AG09309 (cell line): ENCODE measurements around the gene DGKH.

Source experiments
- DNase-seq: peaks from one replicate; pipeline ENCODE4 v3.0.0-alpha.2; 2010; ENCODE audit warnings: low read depth
- H3K4me3 ChIP-seq: 2 replicates; pipeline ENCODE4 v1.5.1; 2011; ENCODE audit warnings: mild to moderate bottlenecking, low read depth, low read length, moderate library complexity; ENCODE audit not compliant: control insufficient read depth
- CTCF ChIP-seq: IDR thresholded peaks from 2 replicates; pipeline ENCODE4 v1.5.1; 2011; ENCODE audit warnings: mild to moderate bottlenecking, low read depth, low read length, inconsistent platforms; ENCODE audit not compliant: insufficient read depth, control insufficient read depth; ENCODE audit errors: missing control alignments

Gene DGKH

DNA sequence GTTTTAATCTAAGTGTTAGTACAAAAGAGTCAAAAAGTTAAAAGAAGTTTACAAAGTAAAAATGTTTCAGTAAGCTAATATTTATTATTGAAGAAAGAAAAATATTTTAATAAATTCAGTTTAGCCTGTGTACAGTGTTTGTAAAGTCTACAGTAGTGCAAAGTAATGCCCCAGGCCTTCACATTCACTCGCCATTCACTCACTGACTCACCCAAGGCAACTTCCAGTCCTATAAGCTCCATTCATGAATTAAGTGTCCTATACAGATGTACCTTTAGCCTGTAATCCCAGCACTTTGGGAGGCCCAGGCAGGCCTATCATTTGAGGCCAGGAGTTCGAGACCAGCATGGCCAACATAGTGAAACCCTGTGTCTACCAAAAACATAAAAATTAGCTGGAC lies 199.4 kb downstream of the DGKH start:
- no peak for TF ChIP-seq CTCF
- DNase-seq, result no peak
- H3K4me3 ChIP-seq, result no peak overlapping the region

DNA sequence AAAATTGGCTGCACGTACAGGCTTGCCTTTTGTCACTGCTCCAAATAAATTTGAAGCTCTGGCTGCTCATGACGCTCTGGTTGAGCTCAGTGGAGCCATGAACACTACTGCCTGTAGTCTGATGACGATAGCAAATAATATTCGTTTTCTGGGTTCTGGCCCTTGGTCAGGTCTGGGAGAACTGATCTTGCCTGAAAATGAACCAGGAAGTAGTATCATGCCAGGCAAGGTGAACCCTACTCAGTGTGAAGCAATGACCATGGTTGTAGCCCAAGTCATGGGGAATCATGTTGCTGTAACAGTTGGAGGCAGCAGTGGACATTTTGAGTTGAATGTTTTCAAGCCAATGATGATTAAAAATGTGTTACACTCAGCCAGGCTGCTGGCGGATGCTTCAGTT lies 207.4 kb downstream of the DGKH start:
- no peak overlapping the region for H3K4me3 ChIP-seq
- DNase-seq, result no peak
- no peak for TF ChIP-seq CTCF

- DNase-seq, result no peak
- no peak for TF ChIP-seq CTCF
Observed at GRCh38 chr13:42258747-42259146, 210.3 kb downstream of the DGKH start.

DNA sequence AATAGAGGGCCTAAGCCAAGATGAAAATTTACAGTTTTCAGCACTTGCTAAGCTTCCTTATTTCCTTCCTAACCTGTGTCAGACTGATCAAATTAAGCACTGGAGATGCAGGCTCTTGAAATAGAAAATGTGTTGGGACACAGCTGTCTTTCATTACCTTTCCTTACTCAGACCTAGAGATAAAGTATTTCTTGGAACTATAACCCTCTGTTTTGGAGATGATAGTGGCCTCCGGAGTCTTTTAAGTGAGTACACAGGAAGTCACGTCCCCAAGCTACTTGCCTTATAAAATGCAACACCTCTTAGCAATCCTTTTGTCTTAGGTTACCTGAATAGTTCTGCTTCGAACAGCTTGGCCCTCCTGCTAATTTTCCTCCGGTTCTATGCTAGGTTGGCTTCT lies 211.1 kb downstream of the DGKH start:
- no peak overlapping the region for H3K4me3 ChIP-seq
- DNase-seq, result no peak
- TF ChIP-seq CTCF, result no peak

More at GRCh38 chr13:42258747-42259146, 210.3 kb downstream of the DGKH start:
- H3K4me3 ChIP-seq, result no peak overlapping the region

DNA sequence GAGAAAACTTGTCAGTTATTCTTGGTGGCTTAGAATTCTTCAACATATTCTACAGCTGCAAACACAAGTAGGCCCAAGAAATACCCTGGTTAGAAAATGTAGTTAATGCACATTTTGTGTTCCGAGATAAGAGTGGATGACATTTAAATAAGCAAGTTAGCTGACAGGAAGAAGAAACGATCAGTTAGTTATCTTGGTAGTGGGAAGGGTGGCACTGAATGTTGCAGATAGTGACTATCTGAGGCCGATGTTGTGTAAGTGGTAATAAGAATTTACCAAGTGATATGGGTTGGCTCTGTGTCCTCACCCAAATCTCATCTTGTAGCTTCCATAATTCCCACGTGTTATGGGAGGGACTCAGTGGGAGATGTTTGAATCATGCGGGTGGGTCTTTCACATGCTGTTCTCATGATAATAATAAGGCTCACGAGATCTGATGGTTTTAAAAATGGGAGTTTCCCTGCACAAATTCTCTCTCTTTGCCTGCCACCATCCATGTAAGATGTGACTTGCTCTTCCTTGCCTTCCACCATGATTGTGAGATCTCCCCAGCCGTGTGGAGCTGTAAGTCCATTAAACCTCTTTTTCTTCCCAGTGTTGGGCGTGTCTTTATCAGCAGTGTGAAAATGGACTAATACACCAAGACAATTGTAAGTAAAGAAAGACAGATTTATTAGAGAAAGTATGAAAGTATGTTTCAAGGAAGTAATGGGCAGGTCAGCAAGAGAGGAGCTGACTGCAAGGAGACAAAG lies 212.6 kb downstream of the DGKH start:
- no peak for DNase-seq
- no peak for TF ChIP-seq CTCF
- H3K4me3 ChIP-seq, result no peak overlapping the region

DNA sequence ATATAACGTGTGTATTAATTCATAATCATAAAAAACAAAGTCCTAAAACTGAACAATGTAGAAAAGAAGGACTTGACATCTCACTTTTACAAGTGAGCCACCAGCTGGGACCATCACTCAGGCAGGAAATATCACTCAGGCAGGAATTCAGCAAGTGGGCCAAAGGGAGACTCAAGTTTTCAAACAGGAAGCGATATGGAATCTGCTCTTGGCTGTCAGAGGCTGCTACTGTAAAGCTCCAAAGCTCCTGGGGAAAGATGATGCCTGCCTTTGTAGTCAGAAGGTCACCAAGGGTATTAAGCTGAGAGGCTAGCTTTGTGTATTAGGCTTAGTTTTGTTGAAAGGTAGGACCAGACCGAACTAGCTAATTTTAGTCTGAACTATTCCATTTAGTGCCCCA lies 218.0 kb downstream of the DGKH start:
- no peak overlapping the region for H3K4me3 ChIP-seq
- no peak for TF ChIP-seq CTCF
- DNase-seq, result no peak

DNA sequence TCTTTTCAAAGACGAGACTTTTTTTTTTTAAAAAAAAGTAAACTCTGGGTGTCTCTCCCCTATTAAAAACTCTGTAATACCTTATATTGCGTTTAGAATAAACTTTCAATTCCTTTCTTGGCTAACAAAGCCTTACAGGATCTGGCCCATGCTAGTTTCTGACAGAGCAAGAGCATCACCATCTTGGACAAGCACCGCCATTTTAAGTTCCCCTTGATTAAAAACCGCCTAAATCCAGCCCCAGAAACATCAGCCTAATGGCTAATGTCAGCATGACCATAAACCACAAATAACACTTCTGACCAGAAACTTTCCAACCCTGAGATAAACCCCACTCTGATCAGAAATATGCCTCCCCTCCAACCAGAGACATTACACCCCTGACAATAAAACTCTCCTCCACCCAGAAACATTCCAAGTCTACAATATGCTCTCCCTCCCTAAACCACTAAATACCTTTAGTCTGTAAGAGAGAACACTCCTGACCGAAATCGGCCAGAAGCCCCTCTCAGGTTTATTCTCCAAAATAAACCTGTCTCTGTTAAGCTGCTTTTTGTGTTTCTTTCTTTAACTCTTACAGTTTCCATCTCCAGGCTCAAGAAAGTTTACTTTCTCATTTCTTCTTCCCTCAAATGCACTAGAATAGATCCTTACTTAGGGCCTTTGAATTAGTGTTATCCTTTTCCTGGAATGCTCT lies 221.9 kb downstream of the DGKH start:
- no peak for TF ChIP-seq CTCF
- no peak overlapping the region for H3K4me3 ChIP-seq
- DNase-seq, result no peak
